HG03457 (cell line): Measurements from ENCODE around the gene SLC6A11.

Source experiments
- ATAC-seq: cut with Tn5 transposase; IDR thresholded peaks from one replicate; pipeline ENCODE4 v1.9.1; 2021; ENCODE audit warnings: moderate number of reproducible peaks; ENCODE audit not compliant: unreplicated experiment

Gene SLC6A11

GRCh38 chr3:10950476-10951294 lies 134.7 kb downstream of the SLC6A11 start:
- no peak for ATAC-seq

- ATAC-seq, result no peak
Observed at GRCh38 chr3:10951295-10951926, 135.4 kb downstream of the SLC6A11 start.

- ATAC-seq, result no peak
Observed at GRCh38 chr3:10952525-10952924, 136.5 kb downstream of the SLC6A11 start.

- no peak for ATAC-seq
Observed at GRCh38 chr3:10954740-10955139, 138.7 kb downstream of the SLC6A11 start.

GRCh38 chr3:10955711-10956453 lies 139.9 kb downstream of the SLC6A11 start:
- no peak for ATAC-seq

- ATAC-seq, result no peak
Observed at GRCh38 chr3:10956531-10956930, 140.5 kb downstream of the SLC6A11 start.

GRCh38 chr3:10956986-10957385 lies 141.0 kb downstream of the SLC6A11 start:
- no peak for ATAC-seq

GRCh38 chr3:10957976-10958749 lies 142.1 kb downstream of the SLC6A11 start:
- no peak for ATAC-seq

- no peak for ATAC-seq
Observed at GRCh38 chr3:10960255-10960654, 144.2 kb downstream of the SLC6A11 start.

- ATAC-seq, result no peak
Observed at GRCh38 chr3:10961921-10962320, 145.9 kb downstream of the SLC6A11 start.

- no peak for ATAC-seq
Observed at GRCh38 chr3:10962481-10963036, 146.5 kb downstream of the SLC6A11 start.

- no peak for ATAC-seq
Observed at GRCh38 chr3:10964537-10965167, 148.6 kb downstream of the SLC6A11 start.

GRCh38 chr3:10968401-10968800 lies 152.4 kb downstream of the SLC6A11 start:
- no peak for ATAC-seq

GRCh38 chr3:10970306-10970960 lies 154.4 kb downstream of the SLC6A11 start:
- no peak for ATAC-seq

GRCh38 chr3:10972072-10972782 lies 156.2 kb downstream of the SLC6A11 start:
- ATAC-seq, result no peak

- no peak for ATAC-seq
Observed at GRCh38 chr3:10973046-10973595, 157.1 kb downstream of the SLC6A11 start.

GRCh38 chr3:10974131-10974530 lies 158.1 kb downstream of the SLC6A11 start:
- ATAC-seq, result no peak

GRCh38 chr3:10974746-10975375 lies 158.8 kb downstream of the SLC6A11 start:
- no peak for ATAC-seq
